H9 (cell line): ENCODE data around the gene CDC45. TPM values are rescaled to one million over a fixed set of nuclear protein-coding genes. Genes with fewer than 3 reads are reported as not detected.

ENCODE experiments used
- DNase-seq: peaks from one replicate; pipeline ENCODE4 v3.0.0-alpha.2; 2017
- H2AFZ ChIP-seq: one replicate; pipeline ENCODE4 v1.6.1; 2013; ENCODE audit warnings: mild to moderate bottlenecking, low read length, control low read depth, moderate library complexity
- H2AK5ac ChIP-seq: 2 replicates; pipeline ENCODE4 v1.6.1; 2013; ENCODE audit warnings: low read length, control low read depth, mixed read lengths; ENCODE audit not compliant: insufficient read length
- H2BK120ac ChIP-seq: one replicate; pipeline ENCODE4 v1.6.1; 2013; ENCODE audit warnings: low read depth, mild to moderate bottlenecking, low read length, control low read depth, inconsistent platforms; ENCODE audit not compliant: poor library complexity, severe bottlenecking
- H2BK12ac ChIP-seq: 2 replicates; pipeline ENCODE4 v1.6.1; 2013; ENCODE audit warnings: low read length, control low read depth, mixed read lengths, low read depth; ENCODE audit not compliant: insufficient read length
- H2BK15ac ChIP-seq: 2 replicates; pipeline ENCODE4 v1.6.1; 2013; ENCODE audit warnings: low read depth, low read length, control low read depth
- H2BK20ac ChIP-seq: one replicate; pipeline ENCODE4 v1.6.1; 2013; ENCODE audit warnings: low read depth, mild to moderate bottlenecking, low read length, control low read depth, inconsistent platforms; ENCODE audit not compliant: poor library complexity, severe bottlenecking
- H2BK5ac ChIP-seq: 2 replicates; pipeline ENCODE4 v1.6.1; 2013; ENCODE audit warnings: low read length, control low read depth, mixed read lengths; ENCODE audit not compliant: insufficient read length
- H3K14ac ChIP-seq: 2 replicates; pipeline ENCODE4 v1.6.1; 2013; ENCODE audit warnings: low read length, control low read depth; ENCODE audit not compliant: insufficient read depth
- H3K18ac ChIP-seq: 2 replicates; pipeline ENCODE4 v1.6.1; 2013; ENCODE audit warnings: low read depth, mild to moderate bottlenecking, mixed read lengths, low read length, control low read depth; ENCODE audit not compliant: insufficient read length
- H3K23ac ChIP-seq: 2 replicates; pipeline ENCODE4 v1.6.1; 2013; ENCODE audit warnings: low read length, control low read depth, mixed read lengths, low read depth; ENCODE audit not compliant: insufficient read length
- H3K23me2 ChIP-seq: 2 replicates; pipeline ENCODE4 v1.6.1; 2013; ENCODE audit warnings: low read depth, mild to moderate bottlenecking, mixed read lengths, low read length, control low read depth; ENCODE audit not compliant: insufficient read length, poor library complexity, severe bottlenecking
- H3K27ac ChIP-seq: 2 replicates; pipeline ENCODE4 v1.5.1; 2013; ENCODE audit warnings: low read length, control low read depth, mixed read lengths, low read depth; ENCODE audit not compliant: insufficient read length
- H3K27me3 ChIP-seq: 2 replicates; pipeline ENCODE4 v1.6.1; 2013; ENCODE audit warnings: low read length, control low read depth, inconsistent platforms; ENCODE audit not compliant: insufficient read depth
- H3K4ac ChIP-seq: 2 replicates; pipeline ENCODE4 v1.6.1; 2013; ENCODE audit warnings: low read depth, mild to moderate bottlenecking, control low read depth, inconsistent platforms, low read length, moderate library complexity
- H3K4me1 ChIP-seq: 2 replicates; pipeline ENCODE4 v1.6.1; 2013; ENCODE audit warnings: low read length, control low read depth, inconsistent platforms; ENCODE audit not compliant: insufficient read depth
- H3K4me2 ChIP-seq: 2 replicates; pipeline ENCODE4 v1.6.1; 2013; ENCODE audit warnings: low read length, control low read depth, mixed read lengths; ENCODE audit not compliant: insufficient read length, insufficient read depth
- H3K56ac ChIP-seq: 2 replicates; pipeline ENCODE4 v1.6.1; 2013; ENCODE audit warnings: low read depth, mild to moderate bottlenecking, mixed read lengths, low read length, control low read depth; ENCODE audit not compliant: insufficient read length
- H3K79me1 ChIP-seq: 2 replicates; pipeline ENCODE4 v1.6.1; 2013; ENCODE audit warnings: low read depth, mild to moderate bottlenecking, moderate library complexity, low read length, control low read depth, inconsistent platforms; ENCODE audit not compliant: insufficient read depth, poor library complexity, severe bottlenecking
- H3K79me2 ChIP-seq: 2 replicates; pipeline ENCODE4 v1.6.1; 2013; ENCODE audit warnings: low read length, control low read depth, inconsistent platforms; ENCODE audit not compliant: insufficient read depth
- H3K9ac ChIP-seq: 2 replicates; pipeline ENCODE4 v1.6.1; 2013; ENCODE audit warnings: low read length, control low read depth, mixed read lengths; ENCODE audit not compliant: insufficient read length; ENCODE audit errors: extremely low read depth
- H3K9me3 ChIP-seq: one replicate; pipeline ENCODE4 v1.6.1; 2013; ENCODE audit warnings: low read depth, low read length, inconsistent platforms; ENCODE audit not compliant: control insufficient read depth
- H3T11ph ChIP-seq: one replicate; pipeline ENCODE4 v1.6.1; 2013; ENCODE audit warnings: mild to moderate bottlenecking, low read length, control low read depth, inconsistent platforms
- H4K20me1 ChIP-seq: one replicate; pipeline ENCODE4 v1.6.1; 2013; ENCODE audit not compliant: control insufficient read depth, insufficient read length, insufficient read depth
- H4K5ac ChIP-seq: 2 replicates; pipeline ENCODE4 v1.6.1; 2013; ENCODE audit warnings: low read depth, mild to moderate bottlenecking, mixed read lengths, low read length, control low read depth; ENCODE audit not compliant: insufficient read length
- H4K8ac ChIP-seq: replicated peaks from 2 replicates; pipeline ENCODE4 v1.6.1; 2013; ENCODE audit warnings: low read length, control low read depth, mixed read lengths, low read depth; ENCODE audit not compliant: insufficient read length
- H4K91ac ChIP-seq: 2 replicates; pipeline ENCODE4 v1.6.1; 2013; ENCODE audit warnings: low read depth, mild to moderate bottlenecking, moderate library complexity, mixed read lengths, low read length, control low read depth; ENCODE audit not compliant: insufficient read length
- H3K27ac Mint-ChIP-seq, 3 experiments: 2 replicates in 2 of 3; 3 replicates in 1 of 3; pipeline ENCODE4 v1.8.0; 2020 to 2021; ENCODE audit warnings: mixed read lengths in 3 of 3, mild to moderate bottlenecking in 1 of 3, moderate library complexity in 1 of 3
- H3K27me3 Mint-ChIP-seq: 2 replicates; pipeline ENCODE4 v1.8.0; 2021; ENCODE audit warnings: low read depth, mild to moderate bottlenecking, moderate library complexity, mixed read lengths
- H3K36me3 Mint-ChIP-seq, 3 experiments: 2 replicates in 2 of 3; 3 replicates in 1 of 3; pipeline ENCODE4 v1.8.0; 2020 to 2021; ENCODE audit warnings: low read depth in 3 of 3, mixed read lengths in 3 of 3; ENCODE audit not compliant: insufficient read depth in 1 of 3
- H3K4me1 Mint-ChIP-seq, 2 experiments: 2 replicates each; pipeline ENCODE4 v1.8.0; 2020; ENCODE audit warnings: mixed read lengths in 2 of 2
- H3K4me3 Mint-ChIP-seq, 2 experiments: 2 replicates in 1 of 2; 3 replicates in 1 of 2; pipeline ENCODE4 v1.8.0; 2020 to 2021; ENCODE audit warnings: mild to moderate bottlenecking in 2 of 2, mixed read lengths in 2 of 2, moderate library complexity in 1 of 2
- H3K9me3 Mint-ChIP-seq, 2 experiments: 2 replicates in 1 of 2; 3 replicates in 1 of 2; pipeline ENCODE4 v1.8.0; 2020; ENCODE audit warnings: mild to moderate bottlenecking in 2 of 2, mixed read lengths in 2 of 2, moderate library complexity in 1 of 2
- WGBS: extraction: QIAGEN DNeasy Blood & Tissue Kit; methylation state at CpG from one replicate; pipeline ENCODE4 v1.1.7; 2013; ENCODE audit warnings: missing lambda C conversion rate, low lambda C conversion rate, mixed read lengths; ENCODE audit not compliant: insufficient read length; ENCODE audit errors: extremely low coverage; 5-methylcytosine and 5-hydroxymethylcytosine counted together
- total RNA-seq: library from RNA; stranded (reverse); gene quantifications from 2 replicates; pipeline ENCODE4 v1.2.1, GENCODE V29; 2021
- TF ChIP-seq, protein P1 (sequence below): fragments of 200-600 bp; sonication (generic); conservative IDR thresholded peaks from 3 replicates; pipeline ENCODE4 v1.8.0; 2021; ENCODE audit warnings: antibody characterized with exemption, mild to moderate bottlenecking

The CDC45 gene
- total RNA-seq, 1 experiment from 2014 or later: 35.7 TPM

DNA sequence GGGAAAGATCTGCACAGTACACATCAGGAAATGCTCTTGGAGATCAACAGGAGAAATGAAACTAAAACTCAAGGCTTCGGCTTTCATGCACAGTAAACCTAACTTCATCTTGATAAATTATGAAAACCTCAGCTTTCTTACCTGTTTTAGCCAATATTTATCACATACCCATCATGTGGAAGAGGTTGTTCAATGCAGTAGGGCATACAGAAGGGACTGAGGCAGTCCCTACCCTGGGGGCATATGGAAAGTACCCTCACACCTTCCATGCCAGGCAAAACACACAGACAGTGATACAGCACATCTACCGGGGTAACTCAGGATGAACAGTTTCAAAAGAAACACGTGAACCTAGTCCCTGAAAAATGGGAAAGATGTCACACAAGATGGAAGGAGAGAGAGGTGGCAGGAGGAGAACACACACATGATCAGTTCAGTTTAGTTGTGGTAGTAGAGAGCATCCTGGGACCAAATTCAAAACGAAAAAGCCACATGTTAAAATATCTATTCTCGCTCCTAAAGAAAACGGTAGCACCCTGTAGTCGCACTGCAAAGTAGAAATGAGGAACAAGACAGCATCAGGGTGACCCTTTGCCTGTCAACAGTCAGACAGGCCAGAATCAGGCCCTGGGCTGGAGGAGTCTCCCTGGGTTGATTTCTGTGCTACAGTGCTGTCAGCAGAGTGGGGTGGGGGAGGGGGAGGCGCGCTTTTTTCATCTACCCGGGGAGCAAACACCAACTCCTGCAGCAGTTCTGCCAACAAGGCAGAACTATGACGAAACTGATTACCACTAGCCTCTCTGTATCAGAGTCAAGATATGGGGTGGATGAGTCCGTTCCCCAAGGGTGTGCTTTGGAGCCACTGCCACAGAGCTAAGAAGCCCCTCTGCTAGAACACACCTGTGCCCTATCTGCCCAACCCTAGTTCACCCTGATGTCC lies 49.5 kb upstream of the CDC45 start:
- no CpG with 5 or more reads among the region's 12 CpGs for WGBS
- H3K27ac Mint-ChIP-seq: peak overlapping the region in 1 of 3 experiments; percentile 88; a peak in 1 of 7 replicates

More for the DNA sequence above, 49.5 kb upstream of the CDC45 start:
- Mint-ChIP-seq H3K9me3 (no peaks in the 10 kb centered on the region), H3K4me3 (peak overlapping the region; percentile 88 to 92), H3K4me1 (peaks cover 20 to 24% of the 10 kb centered on the region in 2 experiments), H3K36me3 (peaks cover 2 to 13% (median 8%) of the 10 kb centered on the region in 3 experiments; a peak in 6 of 7 replicates), H3K27me3 (no peaks in the 10 kb centered on the region)
- Histone ChIP-seq H3K9ac (peak overlapping the region; percentile 45), H3K18ac (no peak overlapping the region), H4K91ac (no peak overlapping the region), H3T11ph (no peak overlapping the region), H2AK5ac (no peak overlapping the region), H3K4me1 (peaks cover 4% of the 10 kb centered on the region; the same call in 1 of the 2 replicates), H2BK20ac (no peak overlapping the region), H3K27ac (no peak overlapping the region), H2BK5ac (no peak overlapping the region), H3K4me2 (peak overlapping the region; percentile 60), H2BK12ac (no peak overlapping the region), H2BK120ac (no peak overlapping the region), H3K23me2 (peaks cover 7% of the 10 kb centered on the region), H3K56ac (no peak overlapping the region), H3K27me3 (no peaks in the 10 kb centered on the region), H3K79me1 (peaks cover 12% of the 10 kb centered on the region), H4K8ac (no peak overlapping the region), H4K5ac (no peak overlapping the region), H3K23ac (no peak overlapping the region), H4K20me1 (no peaks in the 10 kb centered on the region), H3K9me3 (no peaks in the 10 kb centered on the region), H3K79me2 (peaks cover 39% of the 10 kb centered on the region; the same call in 1 of the 2 replicates), H3K14ac (no peak overlapping the region), H2AFZ (no peak overlapping the region), H3K4ac (no peak overlapping the region), H2BK15ac (no peak overlapping the region)
- TF ChIP-seq, protein P1, sequence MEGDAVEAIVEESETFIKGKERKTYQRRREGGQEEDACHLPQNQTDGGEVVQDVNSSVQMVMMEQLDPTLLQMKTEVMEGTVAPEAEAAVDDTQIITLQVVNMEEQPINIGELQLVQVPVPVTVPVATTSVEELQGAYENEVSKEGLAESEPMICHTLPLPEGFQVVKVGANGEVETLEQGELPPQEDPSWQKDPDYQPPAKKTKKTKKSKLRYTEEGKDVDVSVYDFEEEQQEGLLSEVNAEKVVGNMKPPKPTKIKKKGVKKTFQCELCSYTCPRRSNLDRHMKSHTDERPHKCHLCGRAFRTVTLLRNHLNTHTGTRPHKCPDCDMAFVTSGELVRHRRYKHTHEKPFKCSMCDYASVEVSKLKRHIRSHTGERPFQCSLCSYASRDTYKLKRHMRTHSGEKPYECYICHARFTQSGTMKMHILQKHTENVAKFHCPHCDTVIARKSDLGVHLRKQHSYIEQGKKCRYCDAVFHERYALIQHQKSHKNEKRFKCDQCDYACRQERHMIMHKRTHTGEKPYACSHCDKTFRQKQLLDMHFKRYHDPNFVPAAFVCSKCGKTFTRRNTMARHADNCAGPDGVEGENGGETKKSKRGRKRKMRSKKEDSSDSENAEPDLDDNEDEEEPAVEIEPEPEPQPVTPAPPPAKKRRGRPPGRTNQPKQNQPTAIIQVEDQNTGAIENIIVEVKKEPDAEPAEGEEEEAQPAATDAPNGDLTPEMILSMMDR: no peak
- DNase-seq: no peak
